ENCODE results near the gene FBXO47.

DNA sequence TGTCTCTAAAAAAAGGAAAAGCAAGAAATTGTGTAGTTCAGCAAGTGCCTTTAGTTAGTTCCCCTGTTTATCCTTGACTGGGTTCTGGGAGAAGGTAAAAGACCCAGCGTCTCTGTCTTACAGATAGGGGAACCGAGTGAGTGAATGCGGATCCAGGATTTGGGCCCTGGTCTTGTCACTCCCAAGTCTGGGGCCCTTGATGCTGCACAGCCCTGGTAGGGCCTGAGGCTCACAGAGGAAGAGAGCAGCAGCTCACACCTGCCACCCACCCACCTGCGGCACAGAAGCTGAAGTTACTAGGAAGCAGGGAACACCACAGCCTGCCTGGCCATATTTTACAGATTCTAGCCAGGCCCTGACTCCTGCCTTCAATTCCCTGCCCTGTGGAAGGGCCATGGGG, 75.1 kb downstream of the FBXO47 start:
- TF ChIP-seq PAX5 (IDR thresholded peaks at IDR 0.05; ENCODE audit: insufficient read depth, low read length, severe bottlenecking) (no peak), POLR2A (IDR thresholded peaks at IDR 0.05; ENCODE audit: low read depth, low read length) (no peak)

All from GM12891 (cell line).